MCF 10A (cell line): ENCODE results near the gene INO80B. TPM values are rescaled to one million over a fixed set of nuclear protein-coding genes. Genes with fewer than 3 reads are reported as not detected.

Source experiments
- BruUV-seq: library from RNA; stranded (reverse); fragments of 400-500 nt; replicated peaks from 2 replicates; lab custom pipeline; 2021; lab: Mats Ljungman, UMichigan
- CTCF ChIA-PET: fragments of 300-600 bp; sonication (Branson Sonifier 250); formaldehyde crosslinking; extraction: SDS; loops from one replicate; lab custom pipeline; 2021; ENCODE audit warnings: antibody characterized with exemption, inconsistent platforms; lab: Yijun Ruan, JAX
- POLR2A ChIA-PET: fragments of 300-600, 350-650 bp; sonication (Branson Sonifier 250); formaldehyde crosslinking; extraction: SDS; loops from one replicate; lab custom pipeline; 2020; ENCODE audit warnings: antibody characterized with exemption, inconsistent platforms; lab: Yijun Ruan, JAX
- DNase-seq: peaks from one replicate; pipeline ENCODE4 v3.0.0-alpha.2; 2018; ENCODE audit not compliant: unreplicated experiment
- H3K27ac Mint-ChIP-seq: one replicate; pipeline ENCODE4 v1.8.0; 2022; ENCODE audit warnings: mild to moderate bottlenecking, low read depth, mixed read lengths; ENCODE audit not compliant: unreplicated experiment
- H3K27me3 Mint-ChIP-seq: one replicate; pipeline ENCODE4 v1.8.0; 2022; ENCODE audit warnings: mixed read lengths; ENCODE audit not compliant: insufficient read depth, unreplicated experiment
- H3K36me3 Mint-ChIP-seq: one replicate; pipeline ENCODE4 v1.8.0; 2022; ENCODE audit warnings: mild to moderate bottlenecking, moderate library complexity, mixed read lengths; ENCODE audit not compliant: insufficient read depth, unreplicated experiment
- H3K4me1 Mint-ChIP-seq: one replicate; pipeline ENCODE4 v1.8.0; 2022; ENCODE audit warnings: mixed read lengths; ENCODE audit not compliant: insufficient read depth, unreplicated experiment
- H3K4me3 Mint-ChIP-seq: one replicate; pipeline ENCODE4 v1.8.0; 2022; ENCODE audit warnings: mild to moderate bottlenecking, moderate library complexity, mixed read lengths; ENCODE audit not compliant: unreplicated experiment
- H3K9me3 Mint-ChIP-seq: one replicate; pipeline ENCODE4 v1.8.0; 2022; ENCODE audit warnings: mixed read lengths; ENCODE audit not compliant: unreplicated experiment
- CTCF ChIP-seq: fragments of 200-600 bp; IDR thresholded peaks from one replicate; pipeline ENCODE4 v1.8.0; 2022; ENCODE audit warnings: antibody characterized with exemption, mild to moderate bottlenecking; ENCODE audit not compliant: unreplicated experiment
- intact Hi-C: fragments of 100-400 bp; cut with micrococcal nuclease; formaldehyde crosslinking; loops from 2 replicates; pipeline ENCODE4 v1.14.1; 2022
- total RNA-seq: library from RNA; stranded (reverse); gene quantifications from 2 replicates; pipeline ENCODE4 v1.2.3, GENCODE V29; 2022

Gene INO80B
- total RNA-seq, 1 experiment from 2014 or later: 36.0 TPM

DNA sequence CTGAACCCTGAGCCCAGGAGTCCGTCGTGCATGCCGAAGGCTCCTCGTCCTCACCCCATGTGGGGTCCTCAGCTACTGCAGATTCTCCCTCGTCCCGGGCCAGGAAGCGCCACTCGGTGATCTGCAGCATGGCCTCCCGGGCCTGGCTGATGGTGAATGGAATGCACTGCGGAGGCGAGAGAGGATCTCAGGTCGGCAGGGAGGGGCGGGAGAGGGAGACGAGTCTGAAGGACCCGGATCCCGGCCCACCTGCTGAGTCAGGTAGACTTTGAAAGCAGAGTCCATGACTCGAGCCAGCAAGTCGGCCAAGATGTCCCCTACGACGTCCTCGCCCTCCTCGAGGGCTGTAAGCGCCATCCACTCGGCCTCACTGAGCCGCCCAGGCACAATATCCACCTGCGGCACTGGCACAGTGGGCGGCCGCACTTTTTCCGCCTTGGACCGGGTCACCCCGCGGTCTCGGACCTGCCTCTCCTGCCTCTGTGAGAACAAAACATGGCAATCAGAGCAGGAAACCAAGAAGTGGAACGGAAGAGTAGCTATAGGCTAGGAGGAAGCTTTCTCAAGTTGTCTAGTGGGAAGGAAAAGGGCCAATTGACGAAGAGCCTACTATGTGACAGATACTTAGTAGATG lies 39.0 kb upstream of the INO80B start:
- no peak overlapping the region for H3K4me3 Mint-ChIP-seq
- no TSS peak for BruUV-seq
- ChIA-PET POLR2A (no interaction called here), CTCF (no interaction called here)
- no peaks in the 10 kb centered on the region for H3K27me3 Mint-ChIP-seq
- H3K36me3 Mint-ChIP-seq: no peaks in the 10 kb centered on the region
- no peak for DNase-seq
- H3K27ac Mint-ChIP-seq: no peak overlapping the region
- H3K9me3 Mint-ChIP-seq: no peaks in the 10 kb centered on the region
- intact Hi-C loops: no loop called here
- H3K4me1 Mint-ChIP-seq: peaks cover 7% of the 10 kb centered on the region
- TF ChIP-seq CTCF: no peak

DNA sequence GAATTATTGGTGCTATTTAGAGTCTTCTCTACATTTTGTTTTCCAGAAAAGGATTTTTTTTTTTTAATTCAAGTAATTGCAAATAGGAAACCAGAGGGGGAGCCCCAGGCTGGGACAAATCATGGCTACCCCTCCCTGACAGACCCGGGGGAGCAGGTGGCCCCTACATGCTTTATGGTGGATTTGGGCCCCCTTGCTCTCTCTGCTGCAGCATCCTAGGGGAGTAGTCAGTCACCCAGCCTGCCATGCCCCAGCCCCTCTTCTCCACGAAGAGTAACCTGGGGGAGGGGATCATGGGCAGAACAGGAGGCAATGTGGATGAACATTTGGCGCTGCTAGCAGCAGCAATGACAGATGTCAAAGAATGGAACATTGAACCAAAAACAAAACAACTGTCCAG lies 38.1 kb upstream of the INO80B start:
- POLR2A ChIA-PET: no interaction called here
- Mint-ChIP-seq H3K4me1 (peaks cover 15% of the 10 kb centered on the region), H3K9me3 (no peaks in the 10 kb centered on the region), H3K4me3 (no peak overlapping the region), H3K27me3 (no peaks in the 10 kb centered on the region), H3K27ac (no peak overlapping the region), H3K36me3 (no peaks in the 10 kb centered on the region)
- no TSS peak for BruUV-seq
- intact Hi-C loops: no loop called here
- no peak for TF ChIP-seq CTCF
- CTCF ChIA-PET: no interaction called here
- DNase-seq: no peak

- ChIA-PET CTCF (no interaction called here), POLR2A (no interaction called here)
- intact Hi-C loops: no loop called here
- Mint-ChIP-seq H3K9me3 (no peaks in the 10 kb centered on the region), H3K4me1 (peaks cover 18% of the 10 kb centered on the region), H3K4me3 (no peak overlapping the region), H3K27ac (no peak overlapping the region), H3K36me3 (no peaks in the 10 kb centered on the region), H3K27me3 (no peaks in the 10 kb centered on the region)
- DNase-seq: no peak
- BruUV-seq: no TSS peak
- no peak for TF ChIP-seq CTCF
Observed at GRCh38 chr2:74417197-74417596, 37.7 kb upstream of the INO80B start.

GRCh38 chr2:74417763-74418162 lies 37.1 kb upstream of the INO80B start:
- POLR2A ChIA-PET: no interaction called here

More at GRCh38 chr2:74417763-74418162, 37.1 kb upstream of the INO80B start:
- CTCF ChIA-PET: interaction anchor here (0.7 kb wide), 1 partner anchor 1605 kb away, joined by 4 read pairs; no protein-coding TSS in a partner anchor
- Mint-ChIP-seq H3K4me3 (no peak overlapping the region), H3K27ac (no peak overlapping the region), H3K9me3 (no peaks in the 10 kb centered on the region), H3K36me3 (peaks cover 4% of the 10 kb centered on the region), H3K27me3 (no peaks in the 10 kb centered on the region), H3K4me1 (peaks cover 23% of the 10 kb centered on the region)
- no peak for DNase-seq
- TF ChIP-seq CTCF: no peak
- no TSS peak for BruUV-seq
- intact Hi-C loops: no loop called here
